NCI-H1436 treated with DMSO at 0.1 percent for 48 hours (cell line): ENCODE data around the gene CHAF1B.

Experiments used
- DNase-seq: peaks from one replicate; lab custom pipeline; 2025; lab: John Stamatoyannopoulos, UW

The CHAF1B gene

DNA sequence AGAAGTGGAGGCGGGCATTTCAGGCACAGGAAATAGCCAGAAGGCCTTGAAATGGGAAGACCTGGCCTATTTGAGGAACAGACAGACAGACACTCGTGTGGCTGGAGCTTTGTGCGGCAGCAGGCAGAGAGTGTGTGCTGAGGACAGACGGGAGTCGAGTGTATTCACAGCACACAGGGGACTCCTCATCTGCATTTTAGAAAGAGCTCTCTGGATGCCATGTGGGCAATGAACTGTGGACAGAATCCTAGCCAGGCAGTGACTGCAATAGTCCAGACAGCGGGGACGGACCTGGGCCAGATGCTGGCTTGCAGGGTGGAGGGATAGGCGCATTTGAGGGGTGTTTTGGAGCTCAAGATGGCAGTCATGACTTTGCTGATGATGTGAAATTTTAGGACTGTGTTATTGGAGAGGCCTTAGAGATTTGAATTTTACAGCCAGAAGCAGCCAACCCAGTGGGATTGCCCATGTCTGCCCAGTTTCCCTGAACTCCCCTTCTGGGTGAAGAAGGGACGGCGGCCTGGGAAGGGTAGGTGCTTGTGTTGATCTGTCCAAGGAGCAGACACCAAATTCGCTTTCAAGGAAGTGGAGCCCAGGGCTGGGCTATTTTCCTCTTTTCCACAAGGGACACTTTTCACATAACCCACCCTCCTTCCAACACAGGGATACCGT lies 43.7 kb downstream of the CHAF1B start:
- no peak for DNase-seq

DNA sequence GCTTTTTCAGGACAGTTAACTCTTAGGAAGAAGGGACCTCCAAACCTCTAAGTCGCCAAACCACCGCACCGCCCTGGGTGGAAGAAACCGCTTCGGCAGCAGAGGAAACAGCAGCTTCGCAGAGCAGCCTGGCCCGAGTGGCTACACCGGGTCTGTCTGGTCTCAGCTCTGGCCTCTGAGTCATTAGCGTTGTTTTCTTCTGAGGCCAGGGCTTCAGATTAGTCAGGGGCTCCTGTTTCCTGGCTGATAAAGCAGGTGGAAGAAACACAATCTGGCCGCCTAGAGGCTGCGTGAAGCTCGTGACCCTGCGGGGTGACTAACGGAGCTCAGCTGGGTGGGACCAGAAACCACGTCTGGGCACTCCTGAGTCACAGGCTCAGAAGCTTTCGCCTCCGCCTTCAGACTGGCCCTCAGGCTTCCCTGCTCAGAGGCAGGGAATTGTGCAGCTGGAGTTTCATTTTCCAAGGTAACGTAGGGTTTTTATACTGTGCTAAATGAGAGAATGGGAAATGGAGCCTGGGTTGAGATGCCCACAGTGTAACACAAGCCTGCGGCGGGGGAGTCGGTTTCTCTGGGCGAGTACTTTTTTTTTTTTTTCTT lies 44.9 kb downstream of the CHAF1B start:
- DNase-seq: no peak

DNA sequence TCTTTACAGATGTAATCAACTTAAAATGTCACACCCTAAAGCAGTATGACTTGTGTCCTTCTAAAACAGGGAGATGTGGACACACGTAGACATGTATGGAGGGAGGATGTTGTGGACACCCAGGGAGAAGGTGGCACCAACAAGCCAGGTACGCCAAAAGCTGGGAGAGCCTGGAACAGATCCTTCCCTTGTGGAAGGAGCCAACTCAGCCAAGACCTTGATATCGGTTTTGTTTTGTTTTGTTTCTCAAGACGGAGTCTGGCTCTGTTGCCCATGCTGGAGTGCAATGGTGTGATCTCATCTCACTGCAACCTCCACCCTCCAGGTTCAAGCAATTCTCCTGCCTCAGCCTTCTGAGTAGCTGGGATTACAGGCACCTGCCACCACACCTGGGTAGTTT lies 45.6 kb downstream of the CHAF1B start:
- no peak for DNase-seq

- no peak for DNase-seq
These were observed 46.1 kb downstream of the CHAF1B start for GRCh38 chr21:36431252-36431651.

GRCh38 chr21:36433059-36433709 lies 48.0 kb downstream of the CHAF1B start:
- DNase-seq: no peak

DNA sequence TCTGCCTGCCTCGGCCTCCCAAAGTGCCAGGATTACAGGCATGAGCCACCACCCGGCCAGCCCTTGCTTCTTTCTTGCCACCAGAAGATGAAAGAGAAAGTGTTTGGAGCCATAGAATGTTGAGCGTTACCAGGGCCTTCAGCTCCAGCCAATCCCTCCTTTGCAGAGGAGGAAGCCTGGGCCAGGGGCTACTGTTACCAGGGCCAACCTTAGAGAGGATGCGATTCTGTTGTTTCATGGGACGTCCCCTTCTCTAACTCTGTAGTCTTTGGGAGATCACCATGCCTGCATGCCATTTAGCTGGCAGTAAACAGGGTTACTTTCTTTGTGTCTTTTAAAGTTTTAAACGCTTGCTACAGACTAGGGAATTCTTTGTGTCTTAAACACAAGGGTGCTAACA lies 49.0 kb downstream of the CHAF1B start:
- DNase-seq: no peak

DNA sequence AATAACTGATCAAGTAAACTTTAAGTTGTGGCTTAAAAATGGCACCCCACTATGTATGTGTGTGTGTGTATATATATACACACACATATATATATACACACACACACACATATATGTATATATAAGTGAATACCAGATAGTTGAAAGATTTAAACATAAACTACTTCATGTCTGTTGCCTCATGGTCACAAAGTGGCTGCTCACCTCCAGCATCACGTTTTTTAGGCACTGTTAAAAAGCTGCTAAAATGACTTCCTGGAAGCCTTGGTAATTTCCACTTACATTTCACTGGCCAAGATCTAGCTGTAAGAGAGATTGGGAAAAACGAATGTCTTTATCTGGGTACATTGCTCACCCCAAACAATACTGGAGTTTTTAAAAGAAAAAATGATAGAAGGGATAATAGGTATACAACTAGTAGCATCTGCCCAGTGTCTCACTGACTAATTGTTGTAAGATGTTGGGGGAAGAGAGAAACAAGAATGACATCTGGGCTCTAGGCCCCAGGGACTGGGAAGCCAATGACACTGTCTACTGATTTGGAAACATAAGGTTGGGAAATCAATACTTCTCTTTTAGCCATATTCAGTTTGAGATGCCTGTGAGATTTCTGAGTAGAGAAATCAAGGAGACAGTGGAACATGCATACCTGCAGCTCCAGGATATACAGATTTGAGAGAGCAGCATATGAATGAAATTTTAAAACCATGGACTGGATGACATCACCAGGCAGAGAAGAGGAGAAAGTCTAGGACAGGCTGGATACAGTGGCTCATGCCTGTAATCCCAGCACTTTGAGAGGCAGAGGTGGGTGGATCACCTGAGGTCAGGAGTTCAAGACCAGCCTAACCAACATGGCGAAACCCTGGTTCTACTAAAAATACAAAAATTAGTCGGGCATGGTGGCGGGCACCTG lies 51.9 kb downstream of the CHAF1B start:
- DNase-seq: no peak

DNA sequence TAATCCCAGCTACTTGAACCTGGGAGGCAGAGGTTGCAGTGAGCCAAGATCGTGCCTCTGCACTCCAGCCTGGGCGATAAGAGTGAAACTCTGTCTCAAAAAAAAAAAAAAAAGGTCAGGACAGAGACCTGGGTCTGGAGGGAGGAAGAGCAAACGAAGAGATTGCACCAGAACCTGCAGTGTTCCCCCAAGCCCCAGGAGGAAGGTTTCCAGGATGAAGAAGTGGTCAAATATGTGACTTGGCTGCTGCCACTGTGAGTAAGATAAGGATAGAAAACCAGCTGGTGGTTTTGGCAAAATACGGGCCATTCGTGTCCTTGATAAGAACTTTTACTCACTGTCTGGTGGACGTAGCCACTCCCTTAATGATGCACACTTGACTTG lies 52.5 kb downstream of the CHAF1B start:
- no peak for DNase-seq

- DNase-seq: no peak
These were observed 56.5 kb downstream of the CHAF1B start for GRCh38 chr21:36441715-36442114.

DNA sequence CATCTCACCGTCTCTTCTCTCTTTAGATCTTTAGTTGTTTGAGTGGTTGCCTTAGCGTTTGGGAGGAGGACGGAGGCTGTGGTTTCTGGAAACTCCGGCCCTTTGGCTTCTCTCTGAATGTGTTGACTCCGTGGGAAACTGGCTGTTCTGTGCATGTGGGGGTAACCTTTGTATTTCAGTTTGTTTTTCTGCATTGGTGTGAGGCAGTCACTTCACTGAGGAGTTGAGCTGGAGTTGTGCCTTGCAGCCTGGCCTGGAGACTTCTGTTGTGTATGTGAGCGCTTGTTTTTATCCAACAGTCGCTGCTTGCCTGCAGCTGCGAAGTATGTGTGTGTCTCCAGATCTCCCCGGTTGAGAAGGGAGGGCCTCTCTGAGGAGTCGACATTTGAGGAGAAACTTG lies 61.1 kb downstream of the CHAF1B start:
- DNase-seq: no peak

DNA sequence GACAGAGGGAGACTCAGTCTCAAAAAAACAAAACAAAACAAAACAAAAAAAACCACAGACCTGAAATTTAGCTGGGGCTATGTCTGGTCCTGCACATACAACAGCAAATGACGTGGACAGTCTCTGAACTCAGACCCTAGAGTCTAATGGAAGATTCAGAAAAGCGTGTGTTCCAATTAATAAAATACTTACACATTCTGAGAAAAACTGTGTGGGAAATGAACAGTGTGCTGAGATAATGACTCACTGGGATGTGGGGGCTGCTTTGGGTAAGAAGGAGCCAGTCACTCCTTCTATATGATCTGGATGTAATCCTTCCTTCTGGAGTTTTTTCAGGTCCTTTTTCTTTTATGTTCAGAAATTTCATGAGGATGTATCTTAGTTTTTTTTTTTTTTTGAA lies 65.3 kb downstream of the CHAF1B start:
- no peak for DNase-seq

DNA sequence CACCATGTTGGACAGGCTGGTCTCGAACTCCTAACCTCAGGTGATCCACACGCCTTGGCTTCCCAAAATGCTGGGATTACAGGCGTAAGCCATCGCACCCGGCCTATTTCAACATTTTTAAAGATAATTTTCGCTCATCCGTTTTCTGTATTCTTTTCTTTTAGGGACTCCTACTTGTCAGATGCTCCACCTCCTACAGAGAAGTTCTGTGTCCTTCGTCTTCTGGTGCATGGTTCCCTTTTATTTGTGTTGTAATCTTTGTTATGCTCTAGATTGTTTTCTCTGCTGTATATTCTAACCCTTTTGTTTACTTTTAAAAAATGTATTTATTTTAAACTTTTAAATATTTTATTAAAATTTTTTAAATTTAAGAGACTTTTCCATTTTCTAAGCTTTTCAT lies 66.3 kb downstream of the CHAF1B start:
- DNase-seq: no peak

DNA sequence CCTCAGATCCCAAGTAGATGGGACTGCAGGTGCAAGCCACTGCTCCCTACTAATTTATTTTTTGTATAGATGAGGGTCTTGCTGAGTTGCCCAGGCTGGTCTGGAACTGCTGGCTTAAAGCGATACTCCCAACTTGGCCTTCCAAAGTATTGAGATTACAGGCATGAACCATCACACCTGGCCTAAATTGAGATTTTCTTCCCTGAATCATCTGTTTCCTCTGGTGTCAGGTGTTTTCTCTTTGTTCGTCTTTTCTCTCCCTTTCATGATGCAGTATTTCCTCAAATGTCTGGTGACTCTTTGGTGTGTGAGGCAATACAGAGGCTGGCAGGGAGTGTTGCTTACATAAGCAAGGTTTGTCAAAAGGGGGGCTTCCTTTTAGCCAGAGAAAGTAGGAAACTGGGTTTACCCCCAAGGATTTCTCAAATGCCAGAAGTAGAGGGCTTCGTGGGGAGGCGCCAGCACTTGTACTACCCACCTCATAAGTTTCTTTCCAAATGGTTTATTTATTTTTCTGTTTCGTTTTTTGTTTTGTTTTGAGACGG lies 67.2 kb downstream of the CHAF1B start:
- no peak for DNase-seq

DNA sequence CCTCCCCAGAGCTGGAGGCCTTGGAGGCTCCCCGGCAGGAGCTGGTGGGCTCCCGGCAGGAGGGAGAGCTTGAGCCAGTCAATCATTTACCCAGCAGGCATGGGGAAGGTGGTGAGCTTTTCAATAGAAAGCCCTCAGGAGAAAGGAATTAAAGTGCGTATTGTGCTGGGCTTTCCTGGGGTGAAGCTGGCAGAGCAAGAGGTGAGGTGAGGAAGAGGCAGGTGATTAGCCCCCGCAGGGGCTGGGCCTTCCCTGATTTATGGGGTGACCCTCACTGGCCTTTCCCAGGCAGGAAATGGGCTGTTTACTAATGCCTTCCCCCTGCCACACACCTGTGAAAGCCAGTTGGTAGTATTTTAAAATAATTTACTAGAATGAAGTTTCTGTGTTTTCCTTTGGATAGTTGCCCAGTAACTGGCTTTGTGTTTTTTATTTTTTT lies 68.9 kb downstream of the CHAF1B start:
- DNase-seq: no peak

DNA sequence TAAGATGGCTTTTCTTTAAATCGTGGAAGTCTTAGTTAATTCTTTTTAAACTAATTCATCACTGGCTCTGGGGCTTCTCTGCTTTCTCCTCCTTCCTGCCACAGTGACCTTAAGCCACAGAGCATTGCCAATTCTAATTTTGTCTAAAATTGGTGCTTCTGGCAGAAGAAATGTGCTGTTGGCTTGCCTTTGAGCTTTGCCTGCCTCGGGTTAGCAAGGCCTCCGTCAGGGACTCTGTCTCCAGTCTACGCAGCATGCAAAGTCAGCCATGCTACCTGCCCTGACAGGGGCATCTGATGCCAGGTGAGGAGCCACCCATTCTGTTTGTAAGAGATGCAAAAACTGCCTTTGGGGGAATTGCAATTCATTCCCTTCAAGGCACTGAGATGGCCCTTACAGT lies 69.5 kb downstream of the CHAF1B start:
- DNase-seq: no peak

- DNase-seq: no peak
These were observed 71.7 kb downstream of the CHAF1B start for GRCh38 chr21:36456729-36457414.

DNA sequence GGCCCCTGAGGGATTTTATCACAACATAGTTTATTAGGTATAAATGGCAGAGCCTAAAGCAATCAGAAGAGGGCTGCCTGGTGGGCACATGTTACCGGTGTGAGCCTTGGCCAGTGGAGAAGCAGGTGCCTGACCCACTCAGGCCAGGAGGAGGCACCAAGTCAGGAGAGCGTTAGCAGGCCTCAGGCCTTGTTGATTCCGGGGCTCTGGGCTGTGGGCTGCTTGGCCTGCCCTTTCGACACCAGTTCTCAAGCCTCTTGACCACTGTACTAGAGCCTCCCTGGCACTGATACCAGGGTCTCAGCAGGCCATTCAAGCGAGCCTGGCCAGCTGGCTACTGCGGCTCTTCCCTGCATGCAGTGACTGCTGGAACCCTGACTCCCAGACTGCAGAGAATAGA lies 73.9 kb downstream of the CHAF1B start:
- DNase-seq: no peak

DNA sequence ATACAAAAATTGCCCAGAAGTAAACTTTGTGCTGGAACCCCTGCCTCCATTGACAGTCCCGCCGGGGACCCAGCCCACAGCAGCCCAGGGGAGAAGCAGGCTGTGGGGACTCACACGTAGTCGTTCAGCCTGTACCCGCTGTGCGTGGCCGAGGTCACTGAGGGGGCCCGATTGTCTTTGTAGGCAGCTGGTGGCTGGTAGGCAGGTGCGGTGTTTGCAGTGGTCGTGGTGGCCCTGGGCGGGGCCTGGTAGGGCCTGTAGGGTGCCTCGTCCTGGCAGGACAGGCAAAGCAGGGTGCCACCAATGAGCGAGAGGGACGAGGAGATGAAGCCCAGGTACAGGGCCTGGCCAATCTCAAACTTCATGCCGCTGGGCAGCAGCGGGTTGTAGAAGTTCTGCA lies 75.7 kb downstream of the CHAF1B start:
- no peak for DNase-seq

GRCh38 chr21:36461277-36461917 lies 76.2 kb downstream of the CHAF1B start:
- no peak for DNase-seq

DNA sequence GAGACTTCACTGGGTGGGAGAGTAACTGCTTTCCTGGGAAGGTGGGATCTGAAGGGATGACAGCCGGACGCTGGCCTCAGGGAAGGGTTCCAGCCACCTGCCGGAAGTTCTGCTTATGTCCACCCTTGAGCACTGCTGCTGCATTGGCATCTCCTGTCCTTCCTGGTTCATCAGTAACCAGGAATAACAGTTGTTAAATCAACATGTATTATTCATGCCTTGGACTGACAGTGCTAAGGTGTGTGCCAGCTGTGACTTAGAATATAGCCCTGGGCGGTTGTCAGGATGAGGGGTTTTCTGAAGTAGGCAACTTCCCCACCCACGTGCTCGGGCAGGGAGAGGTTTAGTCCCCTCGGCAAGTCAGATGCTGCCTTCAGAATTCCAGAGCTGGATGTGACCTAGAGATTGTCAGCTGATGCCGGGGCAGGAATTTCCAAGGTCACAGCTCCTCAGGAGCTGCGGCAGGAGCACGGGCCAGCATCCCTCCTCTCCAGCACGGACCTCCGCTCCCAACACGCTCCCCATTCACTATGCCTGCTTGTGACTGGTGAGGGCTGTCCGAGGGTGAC lies 76.8 kb downstream of the CHAF1B start:
- DNase-seq: no peak

GRCh38 chr21:36463204-36463603 lies 78.0 kb downstream of the CHAF1B start:
- no peak for DNase-seq
